GM04504 (cell line): ENCODE results near the gene TANC1.

Source experiments
- DNase-seq: peaks from one replicate; pipeline ENCODE4 v3.0.0-alpha.2; 2012; ENCODE audit warnings: low read depth

TANC1 gene

GRCh38 chr2:158994920-158995676, 26.7 kb downstream of the TANC1 start:
- DNase-seq: no peak

DNA sequence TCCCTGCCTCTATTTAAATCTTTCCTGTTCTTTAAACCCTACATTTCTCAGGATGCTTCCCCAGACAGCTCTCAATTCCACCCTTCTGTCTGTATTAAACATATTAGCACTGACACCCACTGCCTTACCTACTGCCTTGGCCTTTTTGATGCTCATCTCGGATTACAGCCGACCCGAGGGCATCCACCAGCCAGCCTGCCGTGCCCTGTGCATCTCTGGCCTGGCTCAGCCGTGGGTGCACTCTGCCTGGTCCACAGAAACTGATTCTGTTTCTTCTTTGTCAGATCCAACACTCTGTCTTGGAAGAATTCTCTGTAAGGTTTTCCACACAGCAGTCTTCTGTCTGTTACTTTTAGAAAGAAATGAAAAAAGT, 27.2 kb downstream of the TANC1 start:
- DNase-seq: no peak

- no peak for DNase-seq
Observed at GRCh38 chr2:158996378-158996993, 28.0 kb downstream of the TANC1 start.

DNA sequence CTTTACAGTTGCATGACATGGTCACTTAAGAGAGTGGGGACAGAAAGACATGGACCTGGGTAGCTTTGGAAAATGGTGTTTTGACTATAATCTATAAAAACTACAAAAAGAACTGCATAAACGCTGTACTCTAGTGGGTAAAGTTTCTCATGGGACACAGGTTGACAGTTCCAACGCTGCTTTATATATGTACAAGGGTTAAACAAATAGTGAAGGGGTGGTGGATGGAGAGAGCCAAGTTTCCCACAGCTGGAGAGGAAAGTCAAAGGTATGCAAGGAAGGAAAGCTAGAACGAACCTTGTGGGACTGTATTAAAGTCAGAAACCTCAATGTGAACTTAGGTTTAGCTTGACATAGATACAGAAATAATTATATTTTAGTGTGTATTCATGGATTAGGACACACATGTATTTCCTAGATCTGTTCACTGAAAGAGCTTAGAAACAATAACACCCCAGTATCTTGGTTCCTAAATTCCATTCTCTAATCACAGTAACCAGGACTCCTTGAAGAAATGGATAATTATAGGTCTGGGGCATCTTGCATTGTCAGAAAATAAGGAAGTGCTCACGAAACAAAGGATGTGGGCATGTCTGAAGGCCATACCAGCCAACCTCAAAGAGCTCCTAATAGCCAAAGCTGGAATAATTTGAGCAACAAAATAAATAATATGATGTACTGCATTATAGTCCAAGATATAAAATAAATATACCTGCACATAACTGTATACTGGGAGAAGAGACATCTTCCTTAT, 28.8 kb downstream of the TANC1 start:
- DNase-seq: no peak

GRCh38 chr2:158998551-158999248, 30.3 kb downstream of the TANC1 start:
- DNase-seq: no peak

DNA sequence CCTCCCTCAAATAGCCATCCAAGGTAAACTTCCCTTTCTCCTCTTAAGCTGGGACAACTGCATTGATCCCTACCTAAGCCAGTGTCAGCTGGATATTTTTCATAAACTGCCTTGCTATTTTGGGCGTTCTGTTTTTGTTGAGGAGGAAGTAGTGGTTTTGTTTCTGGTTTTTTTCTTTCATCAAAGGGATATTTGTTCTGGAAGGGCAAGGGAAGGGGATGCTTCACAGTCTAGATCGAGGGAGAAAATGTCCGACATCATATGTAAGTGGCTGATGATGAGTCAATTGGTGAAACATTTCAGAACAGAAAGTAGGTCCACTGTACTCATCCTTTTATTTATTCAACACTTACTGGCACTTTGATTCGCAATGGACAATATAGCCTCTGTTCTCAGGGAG, 31.0 kb downstream of the TANC1 start:
- no peak for DNase-seq

DNA sequence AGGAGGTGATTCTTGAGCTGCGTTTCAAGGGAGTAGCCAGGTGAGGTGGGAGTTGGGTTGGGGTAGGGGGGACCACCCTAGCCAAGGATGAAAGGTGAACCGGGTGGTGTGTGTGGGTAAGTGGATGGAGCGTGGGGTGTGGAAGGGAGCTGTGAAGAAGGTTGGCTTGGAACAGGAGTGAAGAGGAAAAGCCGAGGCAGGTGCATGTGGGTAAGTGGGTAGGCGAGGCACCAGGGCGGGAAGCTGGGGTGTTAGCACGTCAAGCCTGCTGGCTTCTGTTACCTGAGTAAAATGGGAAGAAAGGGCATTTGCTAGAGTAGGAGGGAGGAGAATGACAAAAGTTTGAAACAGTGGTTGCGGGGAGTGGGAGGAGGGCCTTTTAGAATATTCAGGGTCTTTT, 31.6 kb downstream of the TANC1 start:
- no peak for DNase-seq

- no peak for DNase-seq
Observed at GRCh38 chr2:159002462-159003111, 34.1 kb downstream of the TANC1 start.

DNA sequence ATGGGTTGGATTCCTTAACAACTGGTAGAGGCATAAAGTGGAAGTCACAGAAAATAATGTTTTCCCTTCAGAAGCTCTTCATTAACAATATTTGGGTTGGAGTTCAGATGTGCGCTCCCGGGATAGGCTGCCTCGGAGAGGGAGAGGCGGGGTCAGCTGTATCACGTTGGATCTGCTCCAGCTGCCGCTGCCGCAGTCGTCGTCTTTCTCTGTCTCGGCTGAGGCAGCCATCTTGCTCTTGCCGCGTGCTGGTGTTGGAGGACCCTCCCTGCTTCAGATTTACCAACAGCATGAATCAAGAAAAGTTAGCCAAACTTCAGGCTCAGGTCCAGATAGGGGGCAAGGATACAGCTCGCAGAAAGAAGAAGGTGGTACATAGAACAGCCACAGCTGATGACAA, 35.1 kb downstream of the TANC1 start:
- no peak for DNase-seq

DNA sequence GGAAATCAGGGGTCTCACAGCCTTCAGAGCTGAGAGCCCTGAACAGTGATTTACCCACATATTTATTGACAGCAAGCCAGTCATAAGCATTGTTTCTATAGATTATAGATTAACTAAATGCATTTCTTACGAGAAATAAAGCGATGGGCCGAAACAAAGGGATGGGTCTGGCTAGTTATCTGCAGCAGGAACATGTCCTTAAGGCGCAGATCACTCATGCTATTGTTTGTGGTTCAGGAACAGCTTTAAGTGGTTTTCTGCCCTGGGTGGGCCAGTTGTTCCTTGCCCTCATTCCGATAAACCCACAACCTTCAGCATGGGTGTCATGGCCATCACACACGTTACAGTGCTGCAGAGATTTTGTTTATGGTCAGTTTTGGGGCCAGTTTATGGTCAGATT, 36.4 kb downstream of the TANC1 start:
- no peak for DNase-seq

- DNase-seq: no peak
Observed at GRCh38 chr2:159009940-159010339, 41.5 kb downstream of the TANC1 start.

DNA sequence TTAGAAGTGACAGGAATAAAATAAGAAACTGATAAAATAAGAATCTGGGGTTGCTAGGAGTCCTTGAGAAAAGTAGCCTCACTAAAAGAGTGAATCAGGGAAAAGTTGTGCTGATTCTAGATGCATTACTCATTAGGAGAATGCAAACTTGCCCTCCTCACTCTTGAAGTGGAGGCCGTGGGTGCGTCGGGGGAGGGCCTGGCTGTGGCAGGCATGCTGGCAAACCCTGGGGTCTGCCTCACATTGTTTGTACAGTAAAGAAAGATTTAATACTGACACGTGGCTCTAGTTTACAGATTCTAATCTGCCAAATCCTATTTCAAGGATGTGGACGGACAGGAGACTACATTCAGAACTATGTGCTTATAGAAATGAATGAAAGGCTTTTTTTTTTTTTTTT, 41.9 kb downstream of the TANC1 start:
- peak; percentile 48 for DNase-seq

GRCh38 chr2:159010963-159011362, 42.5 kb downstream of the TANC1 start:
- no peak for DNase-seq

DNA sequence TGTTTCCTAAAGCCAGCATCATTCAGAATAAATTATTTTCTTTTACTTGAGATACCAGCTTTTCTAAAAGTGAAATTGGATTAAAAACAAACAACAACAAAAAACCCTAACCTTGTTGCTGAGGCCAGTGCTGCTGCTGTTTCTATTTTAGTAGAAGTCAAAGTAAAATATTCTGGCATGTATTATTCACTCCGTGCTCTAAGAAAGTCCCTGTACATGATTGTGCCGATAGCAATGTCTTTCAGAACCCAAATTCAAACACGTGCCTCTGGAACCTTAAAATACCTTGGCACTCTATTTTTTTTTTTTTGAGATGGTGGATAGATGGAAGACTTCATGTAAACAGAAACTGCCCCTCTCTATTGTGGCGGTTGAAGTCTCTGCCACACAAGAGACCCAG, 43.7 kb downstream of the TANC1 start:
- no peak for DNase-seq

GRCh38 chr2:159013103-159013502, 44.7 kb downstream of the TANC1 start:
- DNase-seq: no peak

- DNase-seq: no peak
Observed at GRCh38 chr2:159015174-159015573, 46.7 kb downstream of the TANC1 start.

DNA sequence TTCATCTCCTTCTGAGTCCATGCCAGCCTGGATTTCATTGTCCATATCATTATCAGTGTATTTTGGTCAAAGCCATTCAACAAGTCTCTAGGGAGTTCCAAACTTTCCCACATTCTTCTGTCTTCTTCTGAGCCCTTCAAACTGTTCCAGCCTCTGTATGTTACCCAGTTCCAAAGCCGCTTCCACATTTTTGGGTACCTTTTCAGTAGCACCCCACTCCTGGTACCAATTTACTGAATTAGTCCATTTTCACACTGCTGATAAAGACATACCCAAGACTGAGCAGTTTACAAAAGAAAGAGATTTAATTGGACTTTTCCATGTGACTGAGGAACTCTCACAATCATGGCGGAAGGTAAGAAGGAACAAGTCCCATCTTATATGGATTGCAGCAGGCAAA, 47.4 kb downstream of the TANC1 start:
- DNase-seq: no peak

DNA sequence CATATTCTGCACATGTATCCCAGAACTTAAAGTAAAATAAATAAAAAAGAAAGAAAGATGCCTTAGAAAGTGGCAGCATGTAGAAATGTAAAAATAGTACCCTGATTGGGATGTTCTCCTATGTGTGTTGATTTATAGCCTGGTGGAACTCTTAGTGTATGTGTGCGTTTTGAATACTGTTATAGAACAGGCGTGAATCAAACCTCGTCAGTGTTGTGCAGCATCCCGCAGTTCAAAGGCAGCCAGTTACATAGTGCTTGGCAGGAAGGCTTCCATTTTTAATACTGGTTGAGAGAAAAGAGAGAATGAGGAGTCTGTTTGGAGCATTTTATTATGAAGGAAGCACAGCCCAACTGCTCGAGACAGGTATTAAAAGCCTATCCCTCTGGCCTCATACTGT, 49.4 kb downstream of the TANC1 start:
- no peak for DNase-seq

- no peak for DNase-seq
Observed at GRCh38 chr2:159019021-159019420, 50.6 kb downstream of the TANC1 start.

GRCh38 chr2:159022019-159022418, 53.6 kb downstream of the TANC1 start:
- no peak for DNase-seq

- no peak for DNase-seq
Observed at GRCh38 chr2:159026170-159026569, 57.7 kb downstream of the TANC1 start.

DNA sequence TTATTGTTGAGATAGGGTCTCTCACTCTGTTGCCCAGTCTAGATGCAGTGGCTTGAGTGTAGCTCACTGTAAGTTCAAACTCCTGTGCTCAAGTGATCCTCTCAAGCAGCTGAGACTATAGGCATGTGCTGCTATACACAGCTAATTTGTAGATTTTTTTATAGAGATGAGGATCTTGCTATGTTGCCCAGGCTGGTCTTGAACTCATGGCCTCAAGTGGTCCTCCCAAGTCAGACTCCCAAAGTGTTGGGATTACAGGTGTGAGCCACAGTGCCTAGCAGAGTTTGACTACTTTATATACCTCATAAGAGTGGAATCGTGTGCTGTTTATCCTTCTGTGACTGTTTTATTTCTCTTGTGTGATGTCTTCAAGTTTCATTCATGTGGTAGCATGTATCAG, 60.3 kb downstream of the TANC1 start:
- DNase-seq: no peak
